Vagina (tissue), 2 donors: ENCODE measurements around the gene FRRS1L.

Experiments used
- CTCF ChIP-seq, 3 experiments: fragments of 450-650 bp in 2 of 3; fragments of 200-600 bp in 1 of 3; sonication (generic) in 1 of 3; IDR thresholded peaks; one replicate each; pipeline ENCODE4 v1.5.1; 2017 to 2019; ENCODE audit warnings: antibody characterized with exemption in 3 of 3, mild to moderate bottlenecking in 2 of 3, moderate library complexity in 2 of 3
- POLR2A ChIP-seq, 2 donors: fragments of 450-650 bp; IDR thresholded peaks; one replicate each; pipeline ENCODE4 v1.6.1; 2017; ENCODE audit warnings: antibody characterized with exemption in 2 of 2, mild to moderate bottlenecking in 2 of 2, moderate library complexity in 2 of 2

GRCh38 chr9:109214414-109214813, 47.4 kb upstream of the FRRS1L start:
- no peak for TF ChIP-seq POLR2A (IDR thresholded peaks at IDR 0.05)
- TF ChIP-seq CTCF (IDR thresholded peaks at IDR 0.05), result no peak
